ENCODE measurements around the gene C5orf63. TPM values are rescaled to one million over a fixed set of nuclear protein-coding genes. Genes with fewer than 3 reads are reported as not detected.

Gene C5orf63
- total and polyA plus RNA-seq, 2 donors (not counting 3 experiments of a cell fraction or from before 2014, with no cell fraction given): 1.4 to 5.3 TPM

DNA sequence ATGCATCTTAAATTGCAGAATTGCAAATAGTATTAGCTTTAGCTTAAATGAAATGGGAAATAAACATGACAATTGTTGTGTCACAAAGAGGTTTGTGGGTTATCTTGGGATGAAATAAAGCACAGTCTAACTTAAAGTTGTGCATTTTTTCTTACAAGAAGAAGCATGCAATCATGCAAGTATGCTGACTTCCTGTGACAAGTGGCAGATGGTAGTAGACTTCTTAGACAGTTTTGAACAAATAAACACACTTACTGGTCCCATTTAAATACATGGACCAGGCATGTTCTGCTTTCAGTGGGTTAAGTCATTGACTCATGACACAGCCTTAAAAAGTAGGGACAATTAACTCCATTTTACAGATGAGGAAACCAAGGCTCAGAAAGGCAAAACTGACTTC, 15.9 kb upstream of the C5orf63 start:
- DNase-seq (ENCODE audit: low read depth, low spot score): no peak
- Histone ChIP-seq H3K27me3 (ENCODE audit: control insufficient read depth in 2 of 2, insufficient read depth in 2 of 2, low read length in 2 of 2) (peaks cover 0 to 5% of the 10 kb centered on the region in 2 experiments), H3K27ac (ENCODE audit: insufficient read depth, low read depth, low read length) (no peak overlapping the region), H3K9ac (replicated peaks; ENCODE audit: extremely low read depth, insufficient read depth, low read length) (no peak overlapping the region), H3K36me3 (ENCODE audit: control insufficient read depth in 2 of 2, extremely low read depth in 1 of 2, insufficient read depth in 2 of 2, low read length in 2 of 2) (no peaks in the 10 kb centered on the region), H3K4me3 (replicated peaks in 1 of 3; ENCODE audit: insufficient read depth in 1 of 3, low read depth in 1 of 3, low read length in 3 of 3) (no peak overlapping the region), H3K9me3 (replicated peaks; ENCODE audit: control insufficient read depth, insufficient read depth, low read length) (no peaks in the 10 kb centered on the region), H3K79me2 (ENCODE audit: control insufficient read depth, insufficient read depth, low read length) (no peaks in the 10 kb centered on the region), H4K20me1 (replicated peaks; ENCODE audit: control insufficient read depth, extremely low read depth, insufficient read depth, low read length) (no peaks in the 10 kb centered on the region), H3K4me2 (ENCODE audit: insufficient read depth, low read length) (no peak overlapping the region), H3K4me1 (ENCODE audit: control insufficient read depth, extremely low read depth, insufficient read depth, low read length) (no peaks in the 10 kb centered on the region), H2AFZ (ENCODE audit: low read depth, low read length) (no peak overlapping the region), H3K9me1 (replicated peaks; ENCODE audit: control insufficient read depth, extremely low read depth, insufficient read depth, low read length) (no peaks in the 10 kb centered on the region)
- no peak for TF ChIP-seq MYC (IDR thresholded peaks at IDR 0.05; ENCODE audit: low read depth, low read length)
- no peak for TF ChIP-seq FOS (IDR thresholded peaks at IDR 0.05; ENCODE audit: borderline replicate concordance, insufficient read depth, low read length)
- TF ChIP-seq, protein P1, sequence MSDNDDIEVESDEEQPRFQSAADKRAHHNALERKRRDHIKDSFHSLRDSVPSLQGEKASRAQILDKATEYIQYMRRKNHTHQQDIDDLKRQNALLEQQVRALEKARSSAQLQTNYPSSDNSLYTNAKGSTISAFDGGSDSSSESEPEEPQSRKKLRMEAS (IDR thresholded peaks at IDR 0.05; ENCODE audit: insufficient read depth, insufficient read length): no peak
- no peak for TF ChIP-seq EZH2 (IDR thresholded peaks at IDR 0.05; ENCODE audit: borderline replicate concordance, low read depth, low read length, severe bottlenecking)
- no peak for TF ChIP-seq GATA2 (IDR thresholded peaks at IDR 0.05; ENCODE audit: insufficient read depth, insufficient read length, low read depth, low read length)
- no peak for TF ChIP-seq JUN (IDR thresholded peaks at IDR 0.05; ENCODE audit: borderline replicate concordance, insufficient read depth, insufficient read length, low read depth)
- TF ChIP-seq POLR2AphosphoS5 (IDR thresholded peaks at IDR 0.05; ENCODE audit: insufficient read depth, low read depth, low read length): no peak
- no peak for TF ChIP-seq POLR2A (IDR thresholded peaks at IDR 0.05; ENCODE audit: low read depth, low read length)
- TF ChIP-seq, protein P2, sequence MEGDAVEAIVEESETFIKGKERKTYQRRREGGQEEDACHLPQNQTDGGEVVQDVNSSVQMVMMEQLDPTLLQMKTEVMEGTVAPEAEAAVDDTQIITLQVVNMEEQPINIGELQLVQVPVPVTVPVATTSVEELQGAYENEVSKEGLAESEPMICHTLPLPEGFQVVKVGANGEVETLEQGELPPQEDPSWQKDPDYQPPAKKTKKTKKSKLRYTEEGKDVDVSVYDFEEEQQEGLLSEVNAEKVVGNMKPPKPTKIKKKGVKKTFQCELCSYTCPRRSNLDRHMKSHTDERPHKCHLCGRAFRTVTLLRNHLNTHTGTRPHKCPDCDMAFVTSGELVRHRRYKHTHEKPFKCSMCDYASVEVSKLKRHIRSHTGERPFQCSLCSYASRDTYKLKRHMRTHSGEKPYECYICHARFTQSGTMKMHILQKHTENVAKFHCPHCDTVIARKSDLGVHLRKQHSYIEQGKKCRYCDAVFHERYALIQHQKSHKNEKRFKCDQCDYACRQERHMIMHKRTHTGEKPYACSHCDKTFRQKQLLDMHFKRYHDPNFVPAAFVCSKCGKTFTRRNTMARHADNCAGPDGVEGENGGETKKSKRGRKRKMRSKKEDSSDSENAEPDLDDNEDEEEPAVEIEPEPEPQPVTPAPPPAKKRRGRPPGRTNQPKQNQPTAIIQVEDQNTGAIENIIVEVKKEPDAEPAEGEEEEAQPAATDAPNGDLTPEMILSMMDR (IDR thresholded peaks at IDR 0.05; ENCODE audit: extremely low read depth in 1 of 2, insufficient read depth in 1 of 2, low read depth in 1 of 2, low read length in 2 of 2): no peak
- no TSS peak for BruUV-seq (replicated peaks)
- dilution Hi-C loops (cut with MboI; ENCODE audit: extremely low pct_ligation_motif_present, low sequenced_read_pairs): no loop called here
- FAIRE-seq: no peak
- intact Hi-C loops (cut with micrococcal nuclease): no loop called here
- ChIA-PET CTCF (no interaction called here), POLR2A (no interaction called here)
